SK-N-SH (cell line): ENCODE data around the gene NUDT22. TPM values are rescaled to one million over a fixed set of nuclear protein-coding genes. Genes with fewer than 3 reads are reported as not detected.

ENCODE experiments used
- CTCF ChIA-PET: fragments of 300-600, 350-600 bp; formaldehyde crosslinking; extraction: SDS; loops from one replicate; lab custom pipeline; 2021; lab: Yijun Ruan, JAX
- POLR2A ChIA-PET: fragments of 350-600 bp; sonication (Branson Sonifier 250); formaldehyde crosslinking; extraction: SDS; loops from one replicate; lab custom pipeline; 2020; ENCODE audit warnings: antibody characterized with exemption, inconsistent platforms; lab: Yijun Ruan, JAX
- DNase-seq: peaks from one replicate; pipeline ENCODE4 v3.0.0; 2012
- H2AFZ ChIP-seq: fragments of 200-600 bp; sonication (generic); 2 replicates; pipeline ENCODE4 v1.8.1; 2016; ENCODE audit warnings: antibody characterized with exemption, mild to moderate bottlenecking, low read depth
- H3F3A ChIP-seq: fragments of 200-600 bp; sonication (generic); replicated peaks from 2 replicates; pipeline ENCODE3; 2016; ENCODE audit warnings: antibody characterized with exemption, mild to moderate bottlenecking; ENCODE audit not compliant: insufficient read depth
- H3K27ac ChIP-seq, 2 experiments: fragments of 200-500 bp in 1 of 2; fragments of 200-600 bp in 1 of 2; sonication (Bioruptor generic) in 1 of 2; sonication (generic), shearing (Covaris generic) in 1 of 2; 2 replicates each; pipeline versions ENCODE4 v1.5.1 to v1.6.1; 2014 to 2016; ENCODE audit warnings: low read depth in 2 of 2, inconsistent platforms in 1 of 2, low read length in 1 of 2, mild to moderate bottlenecking in 1 of 2, mixed read lengths in 1 of 2
- H3K27me3 ChIP-seq: fragments of 200-600 bp; sonication (generic), shearing (Covaris generic); 2 replicates; pipeline ENCODE4 v1.6.1; 2016; ENCODE audit warnings: mixed run types; ENCODE audit not compliant: insufficient read depth
- H3K36me3 ChIP-seq, 2 experiments: fragments of 200-500 bp in 1 of 2; fragments of 200-600 bp in 1 of 2; sonication (Bioruptor generic) in 1 of 2; sonication (generic) in 1 of 2; replicated peaks in 1 of 2; 2 replicates each; pipeline versions ENCODE3 to v1.5.1; 2014 to 2016; ENCODE audit warnings: low read length in 1 of 2, mild to moderate bottlenecking in 1 of 2; ENCODE audit not compliant: insufficient read depth in 2 of 2, control insufficient read depth in 1 of 2
- H3K4me1 ChIP-seq, 2 experiments: fragments of 200-500 bp in 1 of 2; fragments of 200-600 bp in 1 of 2; sonication (Bioruptor generic) in 1 of 2; sonication (generic), shearing (Covaris generic) in 1 of 2; 2 replicates each; pipeline versions ENCODE4 v1.5.1 to v1.6.1; 2014 to 2016; ENCODE audit warnings: low read depth in 1 of 2, low read length in 1 of 2, mixed run types in 1 of 2; ENCODE audit not compliant: insufficient read depth in 2 of 2, control insufficient read depth in 1 of 2
- H3K4me2 ChIP-seq: fragments of 200-600 bp; sonication (generic), shearing (Covaris generic); 2 replicates; pipeline ENCODE4 v1.6.1; 2017; ENCODE audit warnings: mixed run types
- H3K4me3 ChIP-seq, 2 experiments: fragments of 200-500 bp in 1 of 2; fragments of 200-600 bp in 1 of 2; sonication (Bioruptor generic) in 1 of 2; sonication (generic), shearing (Covaris generic) in 1 of 2; 2 replicates each; pipeline versions ENCODE4 v1.5.1 to v1.8.1; 2014 to 2016; ENCODE audit warnings: low read depth in 2 of 2, inconsistent platforms in 1 of 2, low read length in 1 of 2, mild to moderate bottlenecking in 1 of 2, mixed read lengths in 1 of 2, moderate library complexity in 1 of 2
- H3K79me2 ChIP-seq: fragments of 200-600 bp; sonication (generic); 2 replicates; pipeline ENCODE4 v1.8.1; 2017; ENCODE audit warnings: mild to moderate bottlenecking; ENCODE audit not compliant: insufficient read depth
- H3K9ac ChIP-seq: fragments of 200-600 bp; sonication (generic); 2 replicates; pipeline ENCODE4 v1.6.1; 2017; ENCODE audit warnings: mixed run types
- H3K9me2 ChIP-seq: fragments of 200-600 bp; sonication (generic); 2 replicates; pipeline ENCODE4 v1.6.1; 2017; ENCODE audit warnings: mixed run types
- H3K9me3 ChIP-seq: fragments of 200-600 bp; sonication (generic); 2 replicates; pipeline ENCODE4 v1.6.1; 2017; ENCODE audit warnings: mixed run types, mild to moderate bottlenecking, moderate library complexity
- H4K20me1 ChIP-seq: fragments of 200-600 bp; sonication (generic); 2 replicates; pipeline ENCODE4 v1.6.1; 2017; ENCODE audit warnings: mild to moderate bottlenecking, mixed run types; ENCODE audit not compliant: insufficient read depth
- EP300 ChIP-seq, 2 experiments: IDR thresholded peaks; 2 replicates each; pipeline versions ENCODE4 v1.4.0 to v1.6.1; 2012; ENCODE audit warnings: borderline replicate concordance in 1 of 2, low read depth in 1 of 2, low read length in 1 of 2
- EZH2phosphoT487 ChIP-seq: fragments of 200-600 bp; sonication (generic); IDR thresholded peaks from 2 replicates; pipeline ENCODE4 v1.6.1; 2017; ENCODE audit warnings: low read depth, mixed run types, mild to moderate bottlenecking, antibody characterized with exemption, moderate library complexity, borderline replicate concordance
- FOXJ3 ChIP-seq: sonication (generic); formaldehyde crosslinking; IDR thresholded peaks from 2 replicates; pipeline ENCODE4 v1.5.1; 2020; ENCODE audit warnings: mild to moderate bottlenecking, missing genetic modification reagents
- GABPA ChIP-seq: IDR thresholded peaks from 2 replicates; pipeline ENCODE4 v1.4.0; 2012; ENCODE audit warnings: low read depth, mild to moderate bottlenecking
- GATA2 ChIP-seq: sonication (generic); formaldehyde crosslinking; IDR thresholded peaks from 2 replicates; pipeline ENCODE4 v1.5.0; 2020; ENCODE audit warnings: mild to moderate bottlenecking, missing genetic modification reagents
- IRF3 ChIP-seq: fragments of 150-350 bp; IDR thresholded peaks from 2 replicates; pipeline ENCODE4 v1.6.1; 2016; ENCODE audit warnings: mild to moderate bottlenecking, low read depth, low read length
- NRF1 ChIP-seq: IDR thresholded peaks from 2 replicates; pipeline ENCODE4 v1.6.1; 2012; ENCODE audit warnings: low read depth, mild to moderate bottlenecking, low read length
- POLR2AphosphoS5 ChIP-seq: IDR thresholded peaks from 2 replicates; pipeline ENCODE4 v1.6.1; 2012; ENCODE audit warnings: low read depth, low read length
- SIN3A ChIP-seq: IDR thresholded peaks from 2 replicates; pipeline ENCODE4 v1.6.1; 2012; ENCODE audit warnings: low read depth, mild to moderate bottlenecking, low read length, moderate library complexity, borderline replicate concordance
- SMC3 ChIP-seq: IDR thresholded peaks from 2 replicates; pipeline ENCODE4 v1.6.1; 2012; ENCODE audit warnings: low read depth, low read length, improper control_type of control experiment
- TEAD4 ChIP-seq: IDR thresholded peaks from 2 replicates; pipeline ENCODE4 v1.4.0; 2012; ENCODE audit warnings: mild to moderate bottlenecking, borderline replicate concordance; ENCODE audit not compliant: insufficient read depth
- WGBS: methylation state at CpG from one replicate; pipeline ENCODE4 v1.1.6; 2017; ENCODE audit warnings: low lambda C conversion rate; 5-methylcytosine and 5-hydroxymethylcytosine counted together
- polyA plus RNA-seq, 3 experiments: library from polyadenylated mRNA; depleted of rRNA; stranded (reverse); fragments of >200 nt; gene quantifications; 2 replicates each; pipeline ENCODE4 v1.2.3, GENCODE V29; 2012

NUDT22 gene
- polyA plus RNA-seq, 1 of the 3 experiments (the other 2 are of a cell fraction) = 72.7 TPM

DNA sequence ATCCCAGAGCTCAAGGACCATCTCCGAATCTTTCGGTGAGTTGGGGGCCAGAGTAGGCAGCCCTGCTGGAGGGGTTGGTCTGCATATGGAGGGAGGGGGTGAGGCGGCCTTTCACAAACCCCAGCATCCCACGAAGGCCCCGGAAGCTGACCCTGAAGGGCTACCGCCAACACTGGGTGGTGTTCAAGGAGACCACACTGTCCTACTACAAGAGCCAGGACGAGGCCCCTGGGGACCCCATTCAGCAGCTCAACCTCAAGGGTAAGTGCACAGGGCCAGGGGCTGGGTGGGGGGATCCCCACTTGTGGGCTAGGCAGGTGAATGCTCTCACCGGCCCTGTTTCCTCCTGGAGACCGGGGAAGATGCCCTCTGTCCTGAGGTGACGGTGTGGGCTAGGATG is 6.3 kb upstream of the NUDT22 start:
- no peak overlapping the region for H3K4me3 ChIP-seq
- peaks cover 0 to 10% of the 10 kb centered on the region in 2 experiments for H3K36me3 ChIP-seq
- H3K9me2 ChIP-seq = no peaks in the 10 kb centered on the region
- WGBS = no CpG with 5 or more reads among the region's 10 CpGs
- H3K9me3 ChIP-seq = no peaks in the 10 kb centered on the region
- CTCF ChIA-PET = interaction anchor here (0.7 to 5.7 kb wide), 4 partner anchors 10 to 135 kb away, joined by 3 to 50 read pairs (median 4); partner anchors contain the start of gene FERMT3
- no peak overlapping the region for H3K9ac ChIP-seq
- no peaks in the 10 kb centered on the region for H3K27me3 ChIP-seq
- no peak overlapping the region for H3K4me2 ChIP-seq
- no peak overlapping the region; a peak in 1 of 4 replicates for H3K27ac ChIP-seq
- peaks cover 3 to 20% of the 10 kb centered on the region in 2 experiments; a peak in 1 of 4 replicates for H3K4me1 ChIP-seq
- no peak for DNase-seq
- peaks cover 2% of the 10 kb centered on the region for H3F3A ChIP-seq
- H4K20me1 ChIP-seq = no peaks in the 10 kb centered on the region
- no peaks in the 10 kb centered on the region for H3K79me2 ChIP-seq
- TF ChIP-seq TEAD4 (no peak), POLR2AphosphoS5 (no peak), GABPA (no peak), FOXJ3 (CRISPR knock-in tag) (no peak)
- no peak overlapping the region for H2AFZ ChIP-seq
- POLR2A ChIA-PET = interaction anchor here (0.6 to 1.7 kb wide), 5 partner anchors 10 to 1329 kb away, joined by 3 to 5 read pairs (median 3); partner anchors contain the start of gene STIP1

DNA sequence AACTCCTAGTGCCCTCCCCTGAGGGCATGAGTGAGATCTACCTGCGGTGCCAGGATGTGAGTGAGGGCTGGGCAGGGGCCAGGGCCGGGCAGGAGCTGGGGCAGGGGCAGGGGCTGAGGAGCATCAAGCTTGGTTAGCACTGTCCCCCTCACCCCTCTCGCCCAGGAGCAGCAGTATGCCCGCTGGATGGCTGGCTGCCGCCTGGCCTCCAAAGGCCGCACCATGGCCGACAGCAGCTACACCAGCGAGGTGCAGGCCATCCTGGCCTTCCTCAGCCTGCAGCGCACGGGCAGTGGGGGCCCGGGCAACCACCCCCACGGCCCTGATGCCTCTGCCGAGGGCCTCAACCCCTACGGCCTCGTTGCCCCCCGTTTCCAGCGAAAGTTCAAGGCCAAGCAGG is 5.8 kb upstream of the NUDT22 start:
- peaks cover 0 to 10% of the 10 kb centered on the region in 2 experiments for H3K36me3 ChIP-seq
- no peaks in the 10 kb centered on the region for H3K9me3 ChIP-seq
- no peak for TF ChIP-seq SMC3
- no peak for TF ChIP-seq FOXJ3 (CRISPR knock-in tag)
- TF ChIP-seq GATA2 (CRISPR knock-in tag) = no peak
- TF ChIP-seq SIN3A = no peak
- no peak for TF ChIP-seq NRF1
- TF ChIP-seq EP300 (IDR thresholded peaks at IDR 0.05; ENCODE audit: borderline replicate concordance in 1 of 2, low read depth in 1 of 2, low read length in 1 of 2) = no peak
- TF ChIP-seq, all 33 proteins: peak for 0
- Histone ChIP-seq H3F3A (peaks cover 2% of the 10 kb centered on the region), H3K4me1 (peaks cover 0 to 25% of the 10 kb centered on the region in 2 experiments; a peak in 2 of 4 replicates), H3K27me3 (no peaks in the 10 kb centered on the region), H3K9me2 (no peaks in the 10 kb centered on the region), H3K79me2 (peaks cover 5% of the 10 kb centered on the region; the same call in 1 of the 2 replicates), H3K27ac (no peak overlapping the region; a peak in 1 of 4 replicates), H4K20me1 (no peaks in the 10 kb centered on the region), H3K9ac (no peak overlapping the region), H3K4me3 (no peak overlapping the region), H2AFZ (no peak overlapping the region), H3K4me2 (no peak overlapping the region)
- CTCF ChIA-PET = interaction anchor here (0.9 kb wide), 1 partner anchor 10 kb away, joined by 3 read pairs; no protein-coding TSS in a partner anchor
- POLR2A ChIA-PET = interaction anchor here (1.3 to 1.7 kb wide), 2 partner anchors 9 to 15 kb away, joined by 3 to 5 read pairs; no protein-coding TSS in a partner anchor
- no peak for DNase-seq
- WGBS = 86% methylated on average over 11 of the region's 17 CpGs

DNA sequence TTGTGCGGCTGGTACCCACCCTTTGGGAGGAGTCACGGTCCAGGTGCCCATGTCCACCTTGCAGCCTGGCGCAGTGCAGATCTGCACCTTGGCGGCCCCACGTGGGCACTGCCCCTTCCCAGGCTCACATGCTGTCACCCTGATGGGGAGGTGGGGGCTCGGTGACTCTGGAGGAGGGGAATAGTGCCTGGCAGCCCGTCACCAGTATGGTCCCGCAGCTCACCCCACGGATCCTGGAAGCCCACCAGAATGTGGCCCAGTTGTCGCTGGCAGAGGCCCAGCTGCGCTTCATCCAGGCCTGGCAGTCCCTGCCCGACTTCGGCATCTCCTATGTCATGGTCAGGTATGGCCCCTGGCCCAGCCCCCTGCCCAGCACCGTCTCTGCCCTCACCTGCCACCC is 5.3 kb upstream of the NUDT22 start:
- Histone ChIP-seq H3K4me2 (no peak overlapping the region), H4K20me1 (no peaks in the 10 kb centered on the region), H3K36me3 (peaks cover 0 to 10% of the 10 kb centered on the region in 2 experiments)
- TF ChIP-seq EZH2phosphoT487 (no peak), IRF3 (no peak)
- TF ChIP-seq, all 33 proteins: peak for 0
- ChIA-PET CTCF (interaction anchor here (0.9 kb wide), 1 partner anchor 11 kb away, joined by 3 read pairs; no protein-coding TSS in a partner anchor), POLR2A (interaction anchor here (1.3 kb wide), 1 partner anchor 9 kb away, joined by 3 read pairs; no protein-coding TSS in a partner anchor)
- Histone ChIP-seq H3K4me3 (no peak overlapping the region), H3K9me2 (no peaks in the 10 kb centered on the region), H3K79me2 (peaks cover 10% of the 10 kb centered on the region; the same call in 1 of the 2 replicates), H3K9me3 (no peaks in the 10 kb centered on the region), H3K27ac (no peak overlapping the region), H3K27me3 (no peaks in the 10 kb centered on the region), H2AFZ (no peak overlapping the region), H3F3A (peaks cover 2% of the 10 kb centered on the region), H3K9ac (no peak overlapping the region), H3K4me1 (peaks cover 0 to 27% of the 10 kb centered on the region in 2 experiments; a peak in 2 of 4 replicates)
- 93% methylated on average over 8 of the region's 14 CpGs for WGBS
- no peak for DNase-seq
